Caco-2 (cell line): Measurements from ENCODE around the gene APEH. TPM values are rescaled to one million over a fixed set of nuclear protein-coding genes. Genes with fewer than 3 reads are reported as not detected.
A peak's percentile ranks its signal among the peaks of the same experiment; 100 is the strongest.

ENCODE experiments used
- BruUV-seq: library from RNA; stranded (reverse); fragments of 400-500 nt; replicated peaks from 2 replicates; lab custom pipeline; 2021; lab: Mats Ljungman, UMichigan
- CTCF ChIA-PET: fragments of 300-600 bp; sonication (Branson Sonifier 250); formaldehyde crosslinking; loops from one replicate; lab custom pipeline; 2022; ENCODE audit warnings: antibody characterized with exemption; lab: Charles Lee
- POLR2A ChIA-PET: fragments of 300-600 bp; sonication (Branson Sonifier 250); formaldehyde crosslinking; loops from one replicate; lab custom pipeline; 2022; ENCODE audit warnings: antibody characterized with exemption; lab: Charles Lee
- DNase-seq, 2 experiments: peaks; one replicate each; pipeline versions ENCODE4 v3.0.0 to v3.0.0-alpha.2; 2020 to 2022
- H3K27me3 ChIP-seq: replicated peaks from 2 replicates; pipeline ENCODE4 v1.6.0; 2011; ENCODE audit warnings: low read length; ENCODE audit not compliant: control insufficient read depth, insufficient read depth
- H3K36me3 ChIP-seq: 2 replicates; pipeline ENCODE4 v1.5.1; 2011; ENCODE audit warnings: low read length; ENCODE audit not compliant: control insufficient read depth, insufficient read depth
- H3K4me1 ChIP-seq: fragments of 250-450 bp; sonication (Bioruptor Pico); 2 replicates; pipeline ENCODE4 v1.5.1; 2020; ENCODE audit warnings: mild to moderate bottlenecking
- H3K4me3 ChIP-seq: 2 replicates; pipeline ENCODE4 v1.5.1; 2011; ENCODE audit warnings: low read depth, mild to moderate bottlenecking, control low read depth, low read length
- H3K9me3 ChIP-seq: fragments of 250-450 bp; sonication (Bioruptor Pico); 2 replicates; pipeline ENCODE4 v1.5.1; 2020; ENCODE audit warnings: mild to moderate bottlenecking, moderate library complexity
- H3K27ac Mint-ChIP-seq: one replicate; pipeline ENCODE4 v1.8.0; 2022; ENCODE audit warnings: mixed read lengths; ENCODE audit not compliant: unreplicated experiment
- H3K27me3 Mint-ChIP-seq: one replicate; pipeline ENCODE4 v1.8.0; 2022; ENCODE audit warnings: mixed read lengths; ENCODE audit not compliant: insufficient read depth, unreplicated experiment
- H3K36me3 Mint-ChIP-seq: one replicate; pipeline ENCODE4 v1.8.0; 2022; ENCODE audit warnings: mild to moderate bottlenecking, mixed read lengths; ENCODE audit not compliant: insufficient read depth, unreplicated experiment
- H3K4me1 Mint-ChIP-seq: one replicate; pipeline ENCODE4 v1.8.0; 2022; ENCODE audit warnings: low read depth, mixed read lengths; ENCODE audit not compliant: unreplicated experiment
- H3K4me3 Mint-ChIP-seq: one replicate; pipeline ENCODE4 v1.8.0; 2022; ENCODE audit warnings: mild to moderate bottlenecking, moderate library complexity, mixed read lengths; ENCODE audit not compliant: unreplicated experiment
- H3K9me3 Mint-ChIP-seq: one replicate; pipeline ENCODE4 v1.8.0; 2022; ENCODE audit warnings: mixed read lengths; ENCODE audit not compliant: unreplicated experiment
- CTCF ChIP-seq, 2 experiments: fragments of 200-600 bp in 1 of 2; IDR thresholded peaks; 1 replicate in 1 of 2; 2 replicates in 1 of 2; pipeline versions ENCODE4 v1.5.1 to v1.8.0; 2011 to 2022; ENCODE audit warnings: antibody characterized with exemption in 1 of 2, control low read depth in 1 of 2, inconsistent platforms in 1 of 2, low read depth in 1 of 2, low read length in 1 of 2, mild to moderate bottlenecking in 1 of 2, moderate library complexity in 1 of 2; ENCODE audit not compliant: insufficient read depth in 1 of 2, severe bottlenecking in 1 of 2, unreplicated experiment in 1 of 2
- intact Hi-C: fragments of 100-400 bp; cut with micrococcal nuclease; formaldehyde crosslinking; loops from one replicate; pipeline ENCODE4 v1.10.0; 2022; ENCODE audit not compliant: unreplicated experiment
- total RNA-seq: library from RNA; stranded (reverse); gene quantifications from 2 replicates; pipeline ENCODE4 v1.2.3, GENCODE V29; 2022

Gene APEH
- total RNA-seq, 1 experiment from 2014 or later, result 236 TPM

- no peak for TF ChIP-seq CTCF (IDR thresholded peaks at IDR 0.05; ENCODE audit: insufficient read depth in 1 of 2, low read depth in 1 of 2, low read length in 1 of 2, severe bottlenecking in 1 of 2, unreplicated experiment in 1 of 2)
- H3K27ac Mint-ChIP-seq, result no peak overlapping the region
- no TSS peak for BruUV-seq
- peaks cover 72% of the 10 kb centered on the region for H3K36me3 Mint-ChIP-seq
- H3K4me3 ChIP-seq, result no peak overlapping the region
- DNase-seq, result no peak
- peaks cover 9% of the 10 kb centered on the region for H3K4me1 ChIP-seq
- H3K36me3 ChIP-seq, result peaks cover 4% of the 10 kb centered on the region
- ChIA-PET POLR2A (no interaction called here), CTCF (no interaction called here)
- H3K4me1 Mint-ChIP-seq, result peaks cover 7% of the 10 kb centered on the region
- H3K27me3 Mint-ChIP-seq, result no peaks in the 10 kb centered on the region
- intact Hi-C loops, result no loop called here
- no peaks in the 10 kb centered on the region for H3K9me3 ChIP-seq
- no peak overlapping the region for H3K4me3 Mint-ChIP-seq
- H3K27me3 ChIP-seq, result no peaks in the 10 kb centered on the region
- no peaks in the 10 kb centered on the region for H3K9me3 Mint-ChIP-seq
These were observed 51.9 kb downstream of the APEH start for GRCh38 chr3:49725906-49726681.

GRCh38 chr3:49727154-49727923 lies 53.2 kb downstream of the APEH start:
- Histone ChIP-seq H3K36me3 (peaks cover 3% of the 10 kb centered on the region), H3K4me1 (peaks cover 9% of the 10 kb centered on the region)

More at GRCh38 chr3:49727154-49727923, 53.2 kb downstream of the APEH start:
- no TSS peak for BruUV-seq
- Histone ChIP-seq H3K9me3 (no peaks in the 10 kb centered on the region), H3K4me3 (no peak overlapping the region), H3K27me3 (no peaks in the 10 kb centered on the region)
- TF ChIP-seq CTCF (IDR thresholded peaks at IDR 0.05; ENCODE audit: insufficient read depth in 1 of 2, low read depth in 1 of 2, low read length in 1 of 2, severe bottlenecking in 1 of 2, unreplicated experiment in 1 of 2), result no peak
- peaks cover 68% of the 10 kb centered on the region for H3K36me3 Mint-ChIP-seq
- DNase-seq, result peak in 1 of 2 experiments; percentile 33
- ChIA-PET POLR2A (no interaction called here), CTCF (no interaction called here)
- no peaks in the 10 kb centered on the region for H3K9me3 Mint-ChIP-seq
- intact Hi-C loops, result no loop called here
- no peaks in the 10 kb centered on the region for H3K27me3 Mint-ChIP-seq
- H3K27ac Mint-ChIP-seq, result no peak overlapping the region
- H3K4me1 Mint-ChIP-seq, result peaks cover 7% of the 10 kb centered on the region
- no peak overlapping the region for H3K4me3 Mint-ChIP-seq
